GM18909 (cell line): ENCODE results near the gene XPC.

Source experiments
- ATAC-seq: cut with Tn5 transposase; IDR thresholded peaks from one replicate; pipeline ENCODE4 v1.9.1; 2021; ENCODE audit warnings: mild to moderate bottlenecking; ENCODE audit not compliant: unreplicated experiment, poor library complexity

XPC gene

DNA sequence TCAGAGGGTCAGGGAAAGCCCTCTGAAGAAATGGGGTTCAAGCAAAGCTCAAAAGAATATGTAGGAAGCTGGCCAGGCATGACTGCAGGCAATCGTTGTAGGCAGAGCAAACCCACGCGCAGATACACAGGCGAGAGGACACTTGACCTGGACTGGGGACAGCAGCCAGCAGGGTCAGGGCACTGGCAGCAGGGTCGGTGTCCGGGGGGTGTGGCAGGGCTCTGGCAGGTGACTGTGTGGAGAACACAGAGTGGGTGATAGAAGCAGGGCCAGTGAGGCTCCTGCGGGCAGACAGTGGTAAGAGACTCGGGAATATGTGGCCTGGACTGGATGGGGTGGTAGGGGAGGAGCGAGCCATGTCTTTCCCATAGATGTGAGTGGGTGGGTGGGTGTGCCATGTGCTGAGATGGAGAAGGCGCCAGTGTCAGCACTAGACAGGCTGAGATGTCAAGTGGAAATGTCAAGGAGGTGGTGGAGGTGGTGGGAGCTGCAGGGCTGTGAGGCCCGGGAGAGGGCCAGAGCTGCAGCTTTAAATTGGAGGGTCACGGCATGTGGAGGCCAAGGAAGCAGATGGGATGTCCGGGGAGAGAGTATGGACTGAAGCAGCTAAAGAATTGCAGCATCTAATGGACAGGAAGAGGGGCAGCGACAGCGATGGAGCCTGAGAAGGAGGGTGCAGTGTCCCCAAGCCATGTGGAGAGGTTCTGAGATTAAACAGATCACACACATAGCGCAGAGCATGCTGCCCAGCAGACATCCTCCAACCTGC is 40.1 kb downstream of the XPC start:
- no peak for ATAC-seq

DNA sequence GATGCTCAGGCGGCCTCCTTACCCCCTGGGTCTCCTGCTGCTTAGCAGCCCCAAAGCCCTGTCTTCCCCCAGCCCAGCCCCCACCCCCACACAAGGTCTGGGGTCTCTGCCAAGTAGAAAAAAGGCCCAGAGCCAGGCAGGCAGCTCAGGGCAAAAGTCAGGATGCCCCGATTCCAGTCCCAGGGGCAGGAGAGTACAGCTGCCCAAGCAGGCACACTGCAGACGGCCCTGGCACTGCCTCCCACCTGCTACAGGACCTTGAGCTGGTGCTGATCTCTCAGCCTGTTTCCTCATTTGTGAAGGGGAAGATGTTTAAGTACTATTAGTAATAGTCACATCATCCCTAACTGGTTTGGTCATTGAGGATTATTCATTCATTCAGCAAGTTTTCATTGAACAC is 41.0 kb downstream of the XPC start:
- no peak for ATAC-seq

DNA sequence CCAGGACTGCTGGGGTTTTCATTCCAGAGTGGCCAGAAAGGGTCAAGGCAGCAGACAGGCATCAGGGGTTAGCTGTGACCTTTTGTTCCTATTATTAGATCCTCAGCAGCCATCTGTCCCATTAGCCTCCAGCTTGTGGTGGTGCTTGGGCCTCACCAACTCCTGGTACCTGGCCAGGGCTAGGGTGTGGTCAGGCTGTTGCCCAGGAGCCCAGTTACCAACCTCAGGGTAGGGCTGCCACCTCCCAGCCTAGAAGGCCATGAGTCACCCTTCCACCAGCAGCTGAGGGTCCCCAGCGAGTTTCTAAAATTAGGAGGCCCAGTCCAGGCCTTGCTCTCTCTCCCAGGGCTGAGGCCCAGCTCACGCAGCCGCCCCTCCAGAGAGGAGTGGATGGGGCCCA is 41.4 kb downstream of the XPC start:
- no peak for ATAC-seq

DNA sequence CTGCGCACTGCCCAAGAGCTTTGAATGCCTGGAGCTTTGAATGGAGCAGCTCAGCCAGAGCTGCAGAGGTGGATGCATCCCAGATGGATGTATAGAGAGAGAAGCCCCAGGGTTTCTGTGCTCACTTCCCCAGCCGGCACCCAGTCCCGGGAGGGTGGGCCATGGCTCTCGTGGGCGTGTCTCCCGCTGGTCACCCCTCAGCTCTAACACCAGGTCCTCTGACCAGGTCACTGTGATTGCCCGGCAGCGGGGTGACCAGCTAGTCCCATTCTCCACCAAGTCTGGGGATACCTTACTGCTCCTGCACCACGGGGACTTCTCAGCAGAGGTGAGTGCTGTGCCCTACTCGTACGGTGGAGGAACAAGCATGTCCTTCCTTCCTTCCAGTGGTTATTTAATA is 42.8 kb downstream of the XPC start:
- ATAC-seq = no peak

DNA sequence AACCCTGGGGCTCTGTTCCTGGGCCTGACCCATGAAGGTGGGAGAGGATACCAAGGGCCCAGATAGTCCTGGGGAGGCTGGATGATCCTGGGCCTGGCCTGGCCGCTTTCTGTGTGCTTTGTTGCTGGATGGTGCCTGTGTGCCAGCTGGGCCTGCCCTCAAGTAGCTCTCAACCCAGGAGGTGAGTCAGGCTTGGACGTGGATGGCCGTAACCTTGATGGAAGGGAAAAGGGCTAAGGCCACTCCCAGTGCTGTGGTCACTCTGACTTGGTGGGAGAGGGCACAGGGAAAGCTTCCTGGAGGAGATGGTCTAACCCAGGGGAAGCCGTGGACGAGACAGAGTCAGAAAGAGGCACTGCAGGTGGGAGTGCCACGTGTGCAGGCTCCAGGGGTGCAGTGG is 44.1 kb downstream of the XPC start:
- ATAC-seq = no peak

DNA sequence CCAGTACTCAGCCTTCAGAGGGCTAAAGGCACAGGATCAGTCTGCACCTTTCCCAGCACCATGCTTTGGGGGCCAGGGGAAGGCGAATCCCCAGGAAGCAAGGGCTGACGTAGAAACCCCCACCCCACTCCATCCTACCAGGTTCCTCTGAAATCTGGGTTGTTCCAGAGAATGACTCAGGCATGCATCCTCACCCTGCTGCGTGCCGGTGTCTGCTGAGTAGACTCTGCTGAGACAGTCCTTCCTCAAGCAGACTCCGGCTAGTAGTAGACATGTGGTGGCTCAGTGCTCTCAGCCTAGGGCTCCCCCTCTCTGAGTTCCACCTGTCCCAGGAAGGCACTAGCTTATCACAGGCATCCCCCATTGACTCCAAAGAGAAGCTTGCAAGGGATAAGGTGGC is 44.5 kb downstream of the XPC start:
- ATAC-seq = no peak

DNA sequence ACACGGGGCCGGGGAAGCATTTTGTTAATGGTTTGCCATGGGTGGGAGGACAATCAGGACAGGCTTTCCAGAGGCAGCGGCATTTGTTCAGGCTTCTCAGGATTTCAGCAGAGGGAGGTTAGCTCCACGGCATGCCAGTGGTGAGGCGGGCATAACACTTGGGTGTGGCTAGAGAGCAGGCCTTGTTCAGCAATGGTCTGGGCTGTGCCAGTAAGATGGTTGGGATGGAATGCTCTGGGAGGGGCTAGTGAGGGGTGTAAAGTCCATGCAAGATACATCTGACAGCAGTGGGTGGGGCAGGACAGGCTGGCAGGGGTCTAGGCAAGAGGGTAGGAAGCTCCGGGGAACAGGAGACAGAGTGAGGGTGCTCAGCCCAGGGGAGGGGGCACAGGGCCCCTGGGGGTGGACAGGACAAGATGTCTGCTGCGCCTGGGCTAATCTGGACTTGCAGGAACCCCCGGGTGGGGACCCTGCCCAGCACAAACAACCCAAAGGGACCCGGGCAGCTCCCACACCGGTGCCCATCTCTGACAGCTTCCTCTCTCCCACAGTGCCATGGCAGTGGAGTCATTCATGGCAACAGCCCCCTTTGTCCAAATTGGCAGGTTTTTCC is 45.1 kb downstream of the XPC start:
- ATAC-seq = no peak

GRCh38 chr3:14132689-14133088 is 45.7 kb downstream of the XPC start:
- no peak for ATAC-seq

- ATAC-seq = no peak
Measured at GRCh38 chr3:14132120-14132519, 46.3 kb downstream of the XPC start.

DNA sequence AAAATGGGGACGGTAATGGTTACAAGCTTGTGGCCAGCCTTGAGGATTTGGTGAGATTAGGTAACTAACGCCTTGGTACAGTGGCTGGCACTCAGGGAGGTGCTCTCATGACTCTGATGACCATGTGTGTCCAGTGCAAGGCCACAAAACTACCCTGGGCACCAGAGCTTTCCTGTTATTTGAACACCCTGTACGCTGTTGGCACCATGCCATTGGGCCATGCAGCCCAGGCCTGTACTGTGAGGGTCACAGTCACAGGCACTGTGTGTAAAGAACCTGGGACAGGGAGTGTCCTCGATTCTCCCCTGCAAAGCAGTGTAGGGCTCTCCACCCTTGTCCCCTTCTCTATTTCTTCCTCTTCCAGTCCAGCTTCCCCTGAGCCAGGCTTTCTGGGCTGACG is 47.3 kb downstream of the XPC start:
- no peak for ATAC-seq

- ATAC-seq = no peak
Measured at GRCh38 chr3:14130707-14131106, 47.7 kb downstream of the XPC start.

GRCh38 chr3:14130230-14130629 is 48.2 kb downstream of the XPC start:
- ATAC-seq = no peak

DNA sequence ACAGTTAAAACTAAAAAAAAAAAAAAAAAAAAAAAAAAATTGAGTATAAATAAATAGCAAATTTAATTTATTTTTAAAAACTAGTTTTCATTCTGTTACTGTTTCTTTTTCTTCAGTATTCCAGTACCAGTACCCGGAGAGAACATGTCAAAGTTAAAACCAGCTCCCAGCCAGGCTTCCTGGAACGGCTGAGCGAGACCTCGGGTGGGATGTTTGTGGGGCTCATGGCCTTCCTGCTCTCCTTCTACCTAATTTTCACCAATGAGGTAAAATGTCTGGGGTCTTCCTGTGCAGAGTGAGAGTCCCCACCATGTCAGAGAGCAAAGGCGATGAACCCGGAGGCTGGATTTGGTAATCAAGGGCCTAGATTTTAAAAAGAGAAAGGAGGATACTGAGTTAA is 49.1 kb downstream of the XPC start:
- ATAC-seq = no peak

DNA sequence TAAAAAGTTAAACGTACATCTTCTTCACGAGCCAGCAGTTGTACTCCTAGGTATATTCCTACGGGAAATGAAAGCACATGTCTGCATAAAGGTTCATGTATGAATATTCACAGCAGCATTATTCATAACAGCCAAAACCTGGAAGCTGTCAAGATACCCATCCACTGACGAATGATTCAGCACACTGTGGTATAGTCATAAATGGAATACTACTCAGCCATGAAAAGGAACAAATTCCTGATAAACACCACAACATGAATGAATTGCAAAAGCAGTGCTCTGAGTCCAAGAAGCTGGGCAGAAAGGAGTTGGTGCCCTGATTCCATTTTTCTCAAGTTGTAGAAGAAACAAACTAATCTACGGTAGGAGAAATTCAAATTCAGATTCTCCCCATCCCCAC is 49.7 kb downstream of the XPC start:
- ATAC-seq = no peak

GRCh38 chr3:14127516-14128161 is 50.8 kb downstream of the XPC start:
- ATAC-seq = no peak

- no peak for ATAC-seq
Measured at GRCh38 chr3:14126887-14127505, 51.4 kb downstream of the XPC start.

GRCh38 chr3:14126017-14126886 is 52.1 kb downstream of the XPC start:
- no peak for ATAC-seq

DNA sequence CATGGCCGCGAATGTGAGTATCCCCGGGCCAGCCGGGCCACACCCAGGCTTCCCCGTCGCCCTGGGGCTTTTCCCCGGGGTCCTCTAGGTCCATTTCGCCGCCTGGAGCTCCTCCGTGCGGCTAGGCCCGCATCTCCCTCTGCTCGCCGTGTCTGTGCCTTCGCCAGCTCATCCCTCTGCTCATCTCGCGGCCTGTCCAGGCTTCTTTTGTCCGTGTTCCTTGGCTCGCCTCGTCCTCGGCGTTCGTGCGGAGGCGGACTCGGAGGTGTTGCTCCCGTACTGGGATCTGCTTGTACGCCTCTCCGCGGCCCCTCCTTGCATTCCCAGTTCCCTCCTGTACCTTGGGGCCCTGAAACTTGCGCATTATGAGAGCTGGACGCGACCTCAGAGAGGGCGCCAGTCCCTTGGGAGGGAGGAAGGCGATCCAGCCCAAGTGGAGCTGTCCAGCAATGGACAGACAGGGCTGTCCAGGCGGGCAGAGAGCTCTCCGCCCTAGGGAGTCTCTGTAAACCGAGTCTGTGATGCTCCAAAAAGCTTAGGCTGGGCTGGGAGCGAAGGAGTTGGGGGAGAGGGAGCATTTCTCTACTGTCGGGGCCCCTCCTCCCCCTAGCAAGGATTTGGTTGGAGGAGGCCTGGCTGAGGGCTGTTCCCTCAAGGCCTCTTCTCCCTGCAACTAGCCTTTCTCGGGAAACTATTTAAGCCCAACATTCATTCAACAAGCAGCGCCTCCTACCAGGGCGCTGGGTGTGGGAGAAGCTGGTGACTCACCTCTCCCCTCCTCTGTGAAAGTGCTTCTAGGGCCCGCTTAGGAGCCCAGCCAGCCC is 53.0 kb downstream of the XPC start:
- ATAC-seq = peak; percentile 32

DNA sequence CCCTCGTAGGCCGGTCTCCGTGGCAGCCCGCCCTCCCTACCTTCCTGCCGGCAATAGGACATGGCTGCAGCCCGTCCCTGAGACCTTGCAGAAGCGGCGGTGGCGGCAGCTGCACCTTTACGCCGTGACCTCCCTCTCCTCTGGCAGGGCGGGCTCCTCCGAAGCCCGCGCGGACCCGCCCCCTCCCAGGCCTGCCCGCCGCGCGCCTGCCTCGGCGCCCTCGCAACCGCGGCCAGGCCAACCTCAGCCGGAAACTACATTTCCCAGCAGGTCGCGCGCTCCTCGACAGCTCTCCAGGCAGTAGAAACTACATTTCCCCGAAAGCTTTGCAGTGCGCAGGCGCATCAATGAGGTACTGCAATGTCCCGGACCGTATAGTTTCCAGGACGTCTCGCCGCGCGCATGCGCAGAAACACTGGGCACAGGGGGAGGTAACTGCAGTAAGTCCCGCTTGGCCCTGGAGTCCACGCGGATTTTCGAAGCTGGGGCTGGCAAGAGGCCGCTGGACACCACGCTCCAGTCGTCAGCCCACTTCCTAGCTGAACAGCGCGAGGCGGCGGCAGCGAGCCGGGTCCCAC is 53.7 kb downstream of the XPC start, which contains the start of the genes CHCHD4 and TMEM43:
CHCHD4 (minus strand) TSS at position 256 of the 578 bp plus-strand sequence; CDS start at position 62, 194 bp downstream.
TMEM43 (plus strand) TSS at position 438 of the 578 bp plus-strand sequence. CDS start 142 bp downstream, outside the sequence.
- ATAC-seq = peak; percentile 86
